A549 (cell line): Measurements from ENCODE around the gene FAM162A.

Experiments
- JUN ChIP-seq, 2 experiments: fragments of >200 bp; sonication (Bioruptor Twin); formaldehyde crosslinking; IDR thresholded peaks; 2 replicates in 1 of 2; 3 replicates in 1 of 2; pipeline ENCODE4 v1.6.1; 2016 to 2017
- JUNB ChIP-seq: fragments of >200 bp; sonication (Bioruptor Twin); formaldehyde crosslinking; IDR thresholded peaks from 2 replicates; pipeline ENCODE4 v1.6.1; 2016
- KDM1A ChIP-seq: fragments of 200-600 bp; sonication (generic); IDR thresholded peaks from 2 replicates; pipeline ENCODE4 v1.6.1; 2016; ENCODE audit warnings: low read depth, mild to moderate bottlenecking
- MAFK ChIP-seq: fragments of 450-650 bp; IDR thresholded peaks from 2 replicates; pipeline ENCODE4 v1.6.1; 2014; ENCODE audit not compliant: partially characterized antibody
- MAZ ChIP-seq: fragments of 150-350 bp; IDR thresholded peaks from 2 replicates; pipeline ENCODE4 v1.6.1; 2014; ENCODE audit warnings: antibody characterized with exemption, low read depth, low read length, borderline replicate concordance
- POLR2A ChIP-seq: IDR thresholded peaks from 2 replicates; pipeline ENCODE4 v1.6.1; 2012; ENCODE audit warnings: mild to moderate bottlenecking, low read length
- REST ChIP-seq: fragments of 200-600 bp; sonication (generic); IDR thresholded peaks from 2 replicates; pipeline ENCODE4 v1.6.1; 2016; ENCODE audit warnings: antibody characterized with exemption, mild to moderate bottlenecking, moderate library complexity
- TF ChIP-seq, protein P1 (sequence below): fragments of >200 bp; sonication (Bioruptor Twin); formaldehyde crosslinking; IDR thresholded peaks from 3 replicates; pipeline ENCODE4 v1.5.1; 2016
- TF ChIP-seq, protein P2 (sequence below): IDR thresholded peaks from 2 replicates; pipeline ENCODE4 v1.6.1; 2012
- TF ChIP-seq, protein P3 (sequence below): fragments of >200 bp; sonication (Bioruptor Twin); formaldehyde crosslinking; IDR thresholded peaks from 3 replicates; pipeline ENCODE4 v1.6.1; 2016

DNA sequence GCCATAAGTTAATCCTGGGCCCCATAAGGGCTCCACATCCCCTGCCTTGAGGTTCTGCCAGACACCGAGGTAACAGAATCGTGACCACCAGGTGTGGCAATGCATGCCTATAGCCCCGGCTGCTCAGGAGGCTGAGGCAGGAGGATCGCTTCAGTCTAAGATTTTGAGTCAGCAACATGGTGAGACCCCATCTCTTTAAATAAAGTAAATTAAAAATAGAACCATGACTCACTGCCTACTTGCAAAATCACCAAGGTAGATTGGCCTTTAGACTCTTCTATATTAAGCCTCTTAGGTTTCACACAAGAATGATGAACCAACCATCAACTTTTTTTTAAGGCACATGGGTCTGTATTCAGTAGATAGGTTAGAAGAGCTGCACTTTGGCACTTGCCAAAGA is 22.2 kb downstream of the FAM162A start:
- TF ChIP-seq, protein P1, sequence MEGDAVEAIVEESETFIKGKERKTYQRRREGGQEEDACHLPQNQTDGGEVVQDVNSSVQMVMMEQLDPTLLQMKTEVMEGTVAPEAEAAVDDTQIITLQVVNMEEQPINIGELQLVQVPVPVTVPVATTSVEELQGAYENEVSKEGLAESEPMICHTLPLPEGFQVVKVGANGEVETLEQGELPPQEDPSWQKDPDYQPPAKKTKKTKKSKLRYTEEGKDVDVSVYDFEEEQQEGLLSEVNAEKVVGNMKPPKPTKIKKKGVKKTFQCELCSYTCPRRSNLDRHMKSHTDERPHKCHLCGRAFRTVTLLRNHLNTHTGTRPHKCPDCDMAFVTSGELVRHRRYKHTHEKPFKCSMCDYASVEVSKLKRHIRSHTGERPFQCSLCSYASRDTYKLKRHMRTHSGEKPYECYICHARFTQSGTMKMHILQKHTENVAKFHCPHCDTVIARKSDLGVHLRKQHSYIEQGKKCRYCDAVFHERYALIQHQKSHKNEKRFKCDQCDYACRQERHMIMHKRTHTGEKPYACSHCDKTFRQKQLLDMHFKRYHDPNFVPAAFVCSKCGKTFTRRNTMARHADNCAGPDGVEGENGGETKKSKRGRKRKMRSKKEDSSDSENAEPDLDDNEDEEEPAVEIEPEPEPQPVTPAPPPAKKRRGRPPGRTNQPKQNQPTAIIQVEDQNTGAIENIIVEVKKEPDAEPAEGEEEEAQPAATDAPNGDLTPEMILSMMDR = no peak
- TF ChIP-seq MAFK (no peak), POLR2A (no peak), JUNB (no peak), JUN (IDR thresholded peaks at IDR 0.05) (no peak), MAZ (no peak), REST (no peak), KDM1A (no peak)
- TF ChIP-seq, protein P2, sequence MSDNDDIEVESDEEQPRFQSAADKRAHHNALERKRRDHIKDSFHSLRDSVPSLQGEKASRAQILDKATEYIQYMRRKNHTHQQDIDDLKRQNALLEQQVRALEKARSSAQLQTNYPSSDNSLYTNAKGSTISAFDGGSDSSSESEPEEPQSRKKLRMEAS = no peak
- TF ChIP-seq, protein P3, sequence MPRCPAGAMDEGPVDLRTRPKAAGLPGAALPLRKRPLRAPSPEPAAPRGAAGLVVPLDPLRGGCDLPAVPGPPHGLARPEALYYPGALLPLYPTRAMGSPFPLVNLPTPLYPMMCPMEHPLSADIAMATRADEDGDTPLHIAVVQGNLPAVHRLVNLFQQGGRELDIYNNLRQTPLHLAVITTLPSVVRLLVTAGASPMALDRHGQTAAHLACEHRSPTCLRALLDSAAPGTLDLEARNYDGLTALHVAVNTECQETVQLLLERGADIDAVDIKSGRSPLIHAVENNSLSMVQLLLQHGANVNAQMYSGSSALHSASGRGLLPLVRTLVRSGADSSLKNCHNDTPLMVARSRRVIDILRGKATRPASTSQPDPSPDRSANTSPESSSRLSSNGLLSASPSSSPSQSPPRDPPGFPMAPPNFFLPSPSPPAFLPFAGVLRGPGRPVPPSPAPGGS = no peak
